Measurements from ENCODE around the gene TUBB2A. TPM values are rescaled to one million over a fixed set of nuclear protein-coding genes. Genes with fewer than 3 reads are reported as not detected.

TUBB2A gene
- total and polyA plus RNA-seq, 10 of the 15 experiments (the other 5 are each of a cell fraction or from before 2014, with no cell fraction given) = 2.2 to 49.5 (median 31.3) TPM

GRCh38 chr6:3152689-3153088 is 4.7 kb downstream of the TUBB2A start:
- Histone ChIP-seq H3K9me3 (replicated peaks; ENCODE audit: control insufficient read depth, insufficient read depth, low read length) (no peaks in the 10 kb centered on the region), H3K4me2 (ENCODE audit: control insufficient read depth, insufficient read depth) (no peak overlapping the region), H3K79me2 (ENCODE audit: control insufficient read depth, insufficient read depth, low read length) (peaks cover 2% of the 10 kb centered on the region; the same call in 1 of the 2 replicates), H3K4me1 (ENCODE audit: control insufficient read depth, insufficient read depth, low read length) (no peaks in the 10 kb centered on the region; the same call in 1 of the 2 replicates), H3K36me3 (ENCODE audit: control insufficient read depth in 2 of 2, insufficient read depth in 2 of 2, low read length in 1 of 2) (no peaks in the 10 kb centered on the region; a peak in 1 of 4 replicates), H2AFZ (ENCODE audit: control insufficient read depth, low read depth, low read length) (no peak overlapping the region), H3K4me3 (no peak overlapping the region), H3K27me3 (replicated peaks in 1 of 2; ENCODE audit: control insufficient read depth in 2 of 2, insufficient read depth in 2 of 2, low read length in 1 of 2) (no peaks in the 10 kb centered on the region), H3K9ac (ENCODE audit: control insufficient read depth, insufficient read depth, low read length) (no peak overlapping the region), H3K27ac (ENCODE audit: control insufficient read depth, insufficient read depth) (no peak overlapping the region), H4K20me1 (ENCODE audit: control insufficient read depth, insufficient read depth) (no peaks in the 10 kb centered on the region)
- POLR2A ChIA-PET = no interaction called here
- FAIRE-seq (no peak), ATAC-seq (no peak), DNase-seq (ENCODE audit: low read depth, low spot score) (no peak)
- in situ Hi-C loops (cut with MboI) = no loop called here
- BruUV-seq (replicated peaks) = no TSS peak
- 14% methylated on average over 3 of the region's 3 CpGs for WGBS (ENCODE audit: insufficient coverage, insufficient replicate concordance, low lambda C conversion rate, missing lambda C conversion rate)
- TF ChIP-seq ZSCAN29 (IDR thresholded peaks at IDR 0.05) = no peak
- no peak for TF ChIP-seq RELB (IDR thresholded peaks at IDR 0.05; ENCODE audit: low read depth)
- TF ChIP-seq ELK1 (IDR thresholded peaks at IDR 0.05; ENCODE audit: low read depth, low read length) = no peak
- TF ChIP-seq IKZF1 (conservative IDR thresholded peaks at IDR 0.05) = no peak
- no peak for TF ChIP-seq ZNF217 (IDR thresholded peaks at IDR 0.05)
- no peak for TF ChIP-seq EED (IDR thresholded peaks at IDR 0.05; ENCODE audit: low read depth)
- TF ChIP-seq RCOR1 (conservative IDR thresholded peaks at IDR 0.05; ENCODE audit: low read depth, low read length) = no peak
- TF ChIP-seq NR2C1 (IDR thresholded peaks at IDR 0.05) = no peak
- no peak for TF ChIP-seq CREB1 (IDR thresholded peaks at IDR 0.05; ENCODE audit: low read depth)
- no peak for TF ChIP-seq SP1 (IDR thresholded peaks at IDR 0.05; ENCODE audit: low read depth, low read length)
- no peak for TF ChIP-seq KLF5 (IDR thresholded peaks at IDR 0.05; ENCODE audit: partially characterized antibody)
- no peak for TF ChIP-seq ZBED1 (IDR thresholded peaks at IDR 0.05; ENCODE audit: borderline replicate concordance)
- intact Hi-C loops (cut with micrococcal nuclease; ENCODE audit: unreplicated experiment) = no loop called here
- RAD21 ChIA-PET (ENCODE audit: unreplicated experiment) = no interaction called here
- SMC1A ChIA-PET (ENCODE audit: uncharacterized antibody, unreplicated experiment) = interaction anchor here (1.5 kb wide), 1 partner anchor 26 kb away, joined by 7 read pairs; no protein-coding TSS in a partner anchor
- CTCF ChIA-PET = interaction anchor here (1.3 to 4.3 kb wide), 2 partner anchors 13 to 98 kb away, joined by 3 to 19 read pairs; no protein-coding TSS in a partner anchor

All from GM12878 (cell line).